GM19452 (cell line): ENCODE data around the gene PRPS2.

ENCODE experiments used
- ATAC-seq: cut with Tn5 transposase; IDR thresholded peaks from one replicate; pipeline ENCODE4 v1.9.1; 2021; ENCODE audit not compliant: unreplicated experiment

PRPS2 gene

DNA sequence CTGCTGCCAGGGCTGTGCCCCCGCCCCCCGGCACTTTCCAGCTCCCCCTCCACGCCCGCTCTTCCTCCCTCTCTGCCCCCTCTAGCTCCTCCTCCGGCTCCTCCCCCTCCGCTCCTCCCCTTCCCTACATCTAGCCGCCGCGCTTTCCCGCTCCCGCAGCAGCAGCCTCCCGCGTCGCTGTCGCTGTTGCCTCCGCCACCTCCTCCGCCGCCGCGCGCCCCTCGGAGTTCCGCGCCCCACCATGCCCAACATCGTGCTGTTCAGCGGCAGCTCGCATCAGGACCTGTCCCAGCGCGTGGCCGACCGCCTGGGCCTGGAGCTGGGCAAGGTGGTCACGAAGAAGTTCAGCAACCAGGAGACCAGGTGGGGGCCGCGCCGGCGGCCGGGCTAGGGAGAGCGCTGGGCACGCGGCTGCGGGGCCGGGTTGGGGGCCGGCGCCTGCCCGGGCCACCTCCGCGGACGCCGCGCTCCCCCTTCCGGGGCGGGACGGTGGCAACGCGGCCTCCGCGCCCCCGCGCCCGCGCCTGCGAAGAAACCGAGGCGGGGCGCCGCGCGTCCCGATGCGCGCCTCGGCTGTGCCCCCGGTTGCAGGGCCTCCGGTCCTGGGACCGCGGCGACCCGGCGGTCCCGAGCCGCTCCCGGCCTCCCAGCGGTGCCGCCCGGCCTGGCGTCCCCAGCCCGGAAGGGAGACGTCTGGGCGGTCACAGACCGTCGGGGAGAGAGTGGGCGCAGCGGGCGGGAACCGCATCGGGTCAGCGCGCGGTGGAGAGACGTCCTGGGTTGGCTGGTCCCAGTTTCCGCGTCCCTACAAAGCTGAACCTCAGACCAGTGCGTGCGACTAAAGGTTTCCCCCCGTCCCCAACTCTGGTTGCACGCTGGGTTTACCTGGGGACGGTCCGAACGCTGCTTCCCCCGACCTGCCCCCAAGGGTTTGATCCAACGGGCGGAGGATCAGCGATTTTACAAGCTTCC is at the start of gene PRPS2:
Gene PRPS2, plus strand, starts transcription at position 156 of the 972 bp plus-strand sequence. Its CDS starts 86 bp downstream, at position 242.
- ATAC-seq, result peak; percentile 71

DNA sequence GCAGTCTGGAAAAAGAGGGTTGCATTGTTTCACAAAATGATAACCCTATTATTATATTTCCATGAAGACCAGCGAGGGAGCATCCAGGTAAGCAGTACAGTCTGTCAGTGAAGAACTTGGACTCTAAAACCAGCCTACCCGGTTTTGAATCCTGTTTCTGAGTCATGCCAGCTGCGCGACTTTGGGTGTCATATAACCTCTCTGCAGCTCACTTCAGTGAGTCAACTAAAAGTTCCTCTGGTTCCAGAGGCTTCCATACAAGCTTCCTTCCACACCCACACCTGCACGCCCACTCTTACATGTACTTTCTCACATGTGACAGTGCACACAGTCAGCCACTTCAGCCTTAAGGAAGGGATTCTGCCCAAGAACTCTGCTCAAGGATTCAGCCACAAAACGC is 49.8 kb upstream of the PRPS2 start:
- no peak for ATAC-seq

DNA sequence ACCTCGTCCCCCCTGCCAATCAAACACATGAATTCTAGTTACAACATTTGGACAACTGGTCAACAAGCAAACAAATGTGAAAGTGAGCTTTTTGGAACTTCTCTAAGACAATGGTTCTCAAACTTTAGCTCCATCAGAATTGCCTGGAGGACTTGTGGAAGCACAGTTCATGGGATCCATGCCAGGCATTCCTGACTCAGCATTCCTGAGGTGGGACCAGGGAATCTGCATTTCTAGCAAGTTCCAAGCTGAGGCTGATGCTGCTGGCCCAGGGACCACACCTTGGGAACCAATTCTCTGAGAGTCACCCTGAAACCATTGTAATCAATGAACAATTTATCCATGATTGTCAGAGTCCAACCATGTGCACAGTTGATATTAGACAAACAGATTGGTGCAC is 43.8 kb upstream of the PRPS2 start:
- no peak for ATAC-seq

DNA sequence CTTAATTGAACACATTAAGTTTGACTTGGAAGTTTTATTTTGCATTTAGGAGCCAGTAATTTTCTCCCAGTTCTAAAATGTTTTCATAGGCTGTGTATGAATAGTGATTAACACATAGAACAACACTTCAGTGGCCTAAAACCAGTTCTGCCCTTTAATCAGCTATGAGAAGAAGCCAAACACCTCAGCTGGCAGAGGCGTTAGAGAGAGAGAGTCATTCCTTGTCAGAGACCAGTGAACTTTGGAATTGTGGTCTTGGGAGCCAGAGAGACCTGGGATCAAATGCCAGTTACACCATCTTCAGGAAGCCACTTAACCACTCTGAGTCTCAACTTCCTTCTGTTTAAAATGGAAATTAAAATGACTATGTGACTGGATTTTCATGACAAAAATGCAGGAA is 39.3 kb upstream of the PRPS2 start:
- no peak for ATAC-seq

DNA sequence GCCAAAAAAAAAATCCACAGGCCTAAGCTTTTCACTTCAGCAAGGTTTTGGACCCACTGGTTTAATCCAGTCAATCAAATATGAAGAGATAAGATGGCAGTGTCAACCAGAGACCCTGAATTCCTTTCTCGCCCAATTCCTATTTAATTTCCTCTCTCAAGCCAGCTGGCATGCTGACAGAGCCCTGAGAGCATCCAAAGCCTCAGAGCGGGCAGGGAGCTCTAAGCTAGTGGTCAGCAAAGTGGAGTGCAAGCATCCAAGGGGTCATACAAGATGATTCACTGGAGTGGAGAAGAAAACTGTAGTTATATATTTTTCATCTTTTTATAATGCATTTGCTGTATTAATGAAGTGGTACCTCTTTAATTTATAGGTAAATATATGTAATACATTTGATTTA is 37.8 kb upstream of the PRPS2 start:
- no peak for ATAC-seq

DNA sequence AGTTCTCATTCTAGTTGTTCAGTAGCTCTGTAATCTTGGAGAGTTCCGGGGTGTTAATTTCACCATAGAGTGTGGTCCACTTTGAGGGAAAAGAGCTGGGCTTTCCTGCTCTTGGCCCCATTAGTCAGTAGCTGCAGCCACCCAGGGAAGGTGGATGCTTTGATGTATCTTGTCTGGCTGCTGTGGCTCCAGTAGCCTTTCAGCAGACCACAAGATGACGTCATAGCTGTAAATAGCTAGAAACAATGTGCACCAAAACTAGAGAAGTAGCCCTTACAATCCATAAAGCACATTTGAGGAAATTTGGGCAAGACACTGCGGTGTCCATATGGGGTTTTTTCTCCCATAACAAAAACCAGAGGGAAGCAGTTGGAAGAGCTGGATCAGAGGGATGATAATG is 32.9 kb upstream of the PRPS2 start:
- no peak for ATAC-seq

DNA sequence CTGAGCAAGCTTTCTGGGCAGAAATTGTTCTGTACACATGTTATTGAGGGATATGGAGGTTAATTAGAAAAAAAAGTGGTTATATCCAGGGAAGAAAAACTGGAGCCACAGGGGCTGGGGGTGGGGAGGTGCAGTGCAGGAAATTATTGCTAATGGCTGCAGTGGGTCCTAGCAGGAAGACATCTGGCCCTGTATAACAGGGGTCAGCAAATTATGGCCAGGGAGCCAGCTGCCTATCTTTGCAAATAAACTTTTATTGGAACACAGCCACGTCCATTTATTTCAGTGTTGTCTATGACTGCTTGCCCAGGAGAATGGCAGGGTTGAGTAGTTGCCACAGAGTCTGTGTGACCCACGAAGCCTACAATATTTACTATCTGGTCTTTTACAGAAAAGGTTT is 23.4 kb upstream of the PRPS2 start:
- ATAC-seq, result no peak

DNA sequence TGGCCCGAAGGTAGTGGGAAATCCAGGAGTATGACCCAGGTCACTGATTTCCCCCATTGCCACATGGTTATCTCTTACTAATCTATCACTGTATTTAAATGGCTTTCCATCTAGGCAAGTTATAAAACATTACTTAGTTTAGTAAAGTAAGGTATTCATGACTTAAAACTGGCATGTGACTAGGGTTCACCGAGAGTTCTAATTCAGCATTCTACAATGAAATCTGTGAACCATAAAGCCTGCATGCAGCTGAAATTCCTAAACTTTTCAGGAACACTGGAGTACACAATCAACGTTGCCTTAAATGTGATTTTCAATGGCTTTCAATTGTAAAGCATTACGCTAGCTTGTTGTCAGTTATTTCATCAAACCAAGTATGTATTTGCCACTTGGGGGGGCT is 22.7 kb upstream of the PRPS2 start:
- ATAC-seq, result no peak

DNA sequence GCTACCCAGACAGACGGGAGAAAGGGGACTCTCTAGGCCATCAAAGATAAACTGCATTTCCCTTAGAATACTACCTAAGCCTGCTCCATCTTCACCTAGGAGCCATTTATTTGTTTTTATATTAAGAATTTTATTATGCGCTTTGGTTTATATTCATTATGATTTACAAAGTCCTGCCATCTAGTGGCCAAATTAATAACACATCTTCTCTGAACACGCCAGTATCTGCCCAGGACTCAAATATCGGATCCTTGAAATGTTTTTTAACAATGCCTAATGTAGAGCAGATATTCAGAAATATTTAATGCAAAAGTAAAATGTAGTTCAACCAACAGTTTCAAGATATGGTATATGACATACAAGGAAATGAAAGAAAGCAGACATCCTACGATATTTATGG is 20.8 kb upstream of the PRPS2 start:
- no peak for ATAC-seq

DNA sequence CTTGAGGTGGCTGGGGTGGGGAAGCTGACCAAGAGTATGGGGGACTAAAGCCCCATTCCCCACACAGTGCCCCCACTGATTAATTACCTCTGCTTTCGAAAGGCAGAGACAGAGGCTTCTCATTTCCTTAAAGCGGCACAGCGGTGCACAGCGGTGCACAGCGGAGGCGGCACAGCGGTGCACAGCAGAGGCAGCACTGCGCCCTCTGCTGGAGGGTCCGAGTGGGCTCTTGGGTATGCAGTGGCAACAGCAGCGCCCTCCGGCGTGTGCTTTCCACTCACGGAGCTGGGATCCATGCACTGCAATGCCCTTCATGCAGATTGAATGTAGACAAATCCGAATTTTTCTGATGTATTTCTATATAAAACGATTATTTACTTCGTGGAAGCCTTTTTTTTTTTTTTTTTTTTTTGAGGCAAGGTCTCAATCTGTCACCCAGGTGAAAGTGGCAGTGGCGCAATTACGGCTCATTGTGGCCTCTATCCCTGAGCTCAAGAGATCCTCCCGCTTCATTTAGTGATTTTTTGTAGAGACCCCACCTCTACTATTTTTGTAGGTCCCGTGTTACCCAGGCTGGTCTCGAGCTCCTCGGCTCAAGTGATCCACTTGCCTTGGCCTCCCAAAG is 19.7 kb upstream of the PRPS2 start:
- ATAC-seq, result peak; percentile 99

DNA sequence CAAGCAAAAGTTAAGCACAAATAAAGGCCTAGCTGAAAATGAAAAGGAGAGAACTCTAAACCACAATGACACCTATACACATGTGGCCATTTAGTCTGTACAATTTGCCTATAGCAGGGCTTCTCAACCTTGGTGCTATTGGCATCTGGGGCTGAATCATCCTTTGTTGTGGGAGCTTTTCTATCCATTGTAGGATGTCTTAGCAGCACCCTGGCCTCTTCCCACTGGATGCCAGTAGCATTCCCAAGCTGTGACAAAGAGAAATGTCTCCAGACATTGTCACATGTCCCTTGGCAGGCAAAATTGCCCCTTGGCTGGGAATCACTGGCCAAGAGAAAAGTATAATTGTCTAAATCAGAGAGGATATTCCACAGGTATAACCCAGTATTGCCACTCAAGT is 13.5 kb upstream of the PRPS2 start:
- no peak for ATAC-seq

DNA sequence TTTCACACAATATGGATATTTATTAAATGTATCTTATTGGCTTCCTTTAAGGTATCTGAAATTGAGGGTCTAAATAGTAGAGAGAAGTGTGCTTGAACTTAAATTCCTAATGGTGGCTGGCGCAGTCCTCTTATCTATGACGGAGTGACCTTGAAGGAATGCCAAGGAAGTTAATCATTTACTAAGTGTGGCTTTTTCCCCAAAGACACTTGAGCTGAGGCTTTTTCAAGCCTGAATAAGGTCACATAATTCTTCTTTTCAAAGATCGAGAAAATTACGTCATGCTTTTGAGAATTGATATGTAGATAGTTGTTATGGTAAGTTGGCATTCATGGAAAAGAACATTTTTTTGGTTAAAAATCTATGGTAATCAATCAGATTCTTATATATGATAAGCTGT is 11.7 kb upstream of the PRPS2 start:
- ATAC-seq, result no peak

DNA sequence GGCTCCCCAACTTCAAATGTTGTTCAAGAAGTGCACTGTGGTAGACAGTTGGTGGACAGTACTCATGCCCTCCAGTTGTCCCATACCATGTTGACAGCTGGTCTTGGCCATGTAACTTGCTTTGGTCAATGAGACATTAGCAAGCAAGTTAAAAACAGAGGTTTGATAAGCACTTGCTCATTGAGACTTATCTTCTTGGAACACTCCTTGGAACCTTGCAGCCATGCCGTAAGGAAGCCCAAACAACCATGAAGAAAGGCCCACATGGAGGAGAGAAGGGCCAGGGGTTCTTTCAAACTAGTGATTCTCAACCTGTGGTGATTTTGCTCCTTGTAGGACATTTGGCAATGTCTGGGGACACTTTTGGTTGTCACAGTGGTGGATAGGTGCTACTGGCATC is 2.6 kb upstream of the PRPS2 start:
- no peak for ATAC-seq

DNA sequence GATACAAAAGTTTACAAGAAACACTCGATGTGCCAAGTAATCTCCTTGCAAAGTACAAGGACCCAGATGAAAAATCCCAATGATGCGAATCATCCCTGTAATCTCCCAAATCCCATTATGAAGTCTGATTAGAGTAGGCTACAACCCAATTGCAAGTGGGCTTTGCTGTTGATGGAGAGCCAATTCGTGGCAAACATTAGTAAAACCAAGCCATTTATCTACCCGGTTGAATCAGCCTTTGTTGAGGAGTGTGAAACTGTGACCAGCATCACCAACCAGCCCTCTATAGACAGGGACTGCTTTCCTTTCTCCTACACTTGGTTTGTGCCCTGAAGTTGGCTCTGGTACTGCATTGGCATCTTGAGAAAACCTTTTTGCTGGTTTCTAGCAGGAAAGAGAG is 1.2 kb upstream of the PRPS2 start:
- no peak for ATAC-seq

DNA sequence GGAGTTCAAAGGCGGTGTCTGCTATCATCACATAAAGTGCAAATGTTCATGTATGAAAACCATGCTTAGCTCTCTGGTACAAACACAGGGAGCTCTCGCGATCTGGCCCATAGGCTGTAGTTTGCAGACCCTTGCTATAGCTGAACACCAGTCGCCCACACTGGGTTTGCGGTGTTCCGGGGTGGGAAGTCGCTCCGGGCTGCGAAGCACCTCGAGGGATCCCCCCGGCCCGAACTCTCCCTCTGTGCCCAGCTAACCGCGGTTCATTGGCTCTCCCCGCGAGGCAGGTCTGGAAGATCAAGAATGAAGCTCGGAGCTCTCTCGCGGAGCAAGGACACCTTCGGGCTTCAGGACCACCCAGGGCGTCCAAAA is 341 bp upstream of the PRPS2 start:
- ATAC-seq, result peak; percentile 1

DNA sequence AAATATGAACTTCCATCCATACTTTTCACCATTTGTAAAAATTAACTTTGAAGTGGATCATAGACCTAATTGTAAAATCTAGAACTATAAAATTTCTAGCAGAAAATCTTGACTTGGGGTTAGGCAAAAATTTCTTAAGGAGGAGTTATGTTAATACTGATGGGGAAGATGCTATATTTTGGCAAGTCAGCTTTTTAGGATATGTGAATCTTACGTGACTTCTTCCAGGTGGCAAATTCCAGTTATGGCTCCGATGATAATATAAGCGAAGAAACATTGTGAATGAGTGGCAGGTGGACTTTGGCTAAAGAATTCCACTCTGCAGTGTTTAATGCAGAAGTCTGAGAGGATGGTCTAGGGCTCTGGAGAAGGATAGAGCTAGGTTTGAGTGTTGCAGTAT is 1.5 kb downstream of the PRPS2 start:
- ATAC-seq, result no peak

DNA sequence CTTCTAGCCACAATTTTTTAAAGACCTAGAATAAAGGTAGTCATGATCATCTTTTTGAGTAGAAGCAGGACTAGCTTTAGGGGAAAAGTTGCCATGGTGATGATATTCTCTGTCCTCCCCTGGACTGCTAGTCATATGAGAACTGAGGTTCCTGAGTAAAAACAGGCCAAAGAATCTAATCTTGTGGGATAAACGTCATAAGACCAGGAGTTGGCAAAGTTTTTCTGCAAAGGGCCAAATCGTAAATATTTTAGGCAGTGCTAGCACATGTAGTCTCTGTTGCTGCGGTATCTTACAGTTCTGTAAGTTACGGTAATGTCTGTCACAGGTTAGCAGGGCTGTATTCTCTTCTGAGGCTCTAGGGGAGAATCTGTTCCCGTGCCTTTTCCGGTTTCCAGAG is 3.4 kb downstream of the PRPS2 start:
- no peak for ATAC-seq

DNA sequence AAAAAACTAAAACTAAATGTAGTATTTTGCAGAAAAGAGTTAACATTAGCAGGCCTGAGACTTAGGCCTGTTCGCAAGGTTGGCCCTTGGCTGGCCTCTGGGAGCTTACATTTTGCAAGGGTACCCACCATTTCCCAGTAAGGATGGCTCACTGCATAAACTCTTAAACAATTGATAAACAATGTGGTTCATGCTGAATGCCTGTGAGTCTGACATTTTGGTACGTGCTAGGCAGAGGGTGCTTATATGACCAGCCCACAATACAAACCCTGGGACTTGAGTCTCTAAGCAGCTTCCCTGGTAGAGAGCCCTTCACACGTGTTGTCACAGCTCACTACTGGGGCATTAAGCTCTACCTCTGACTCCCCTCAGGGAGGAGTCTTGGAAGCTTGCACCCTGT is 7.4 kb downstream of the PRPS2 start:
- ATAC-seq, result no peak

DNA sequence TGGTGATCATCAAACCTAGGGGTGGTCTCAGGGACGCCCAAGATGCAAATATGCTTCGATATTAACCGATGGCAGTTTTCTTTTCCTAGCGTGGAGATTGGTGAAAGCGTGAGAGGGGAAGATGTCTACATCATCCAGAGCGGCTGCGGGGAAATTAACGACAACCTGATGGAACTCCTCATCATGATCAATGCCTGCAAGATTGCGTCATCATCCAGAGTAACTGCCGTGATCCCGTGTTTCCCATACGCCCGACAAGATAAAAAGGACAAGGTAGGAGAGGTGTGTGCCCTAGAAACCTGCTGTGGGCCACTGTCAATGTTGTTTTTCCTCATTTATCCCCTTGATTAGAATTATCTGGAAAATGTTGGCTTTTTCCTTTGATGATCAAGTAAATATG is 7.9 kb downstream of the PRPS2 start:
- no peak for ATAC-seq

DNA sequence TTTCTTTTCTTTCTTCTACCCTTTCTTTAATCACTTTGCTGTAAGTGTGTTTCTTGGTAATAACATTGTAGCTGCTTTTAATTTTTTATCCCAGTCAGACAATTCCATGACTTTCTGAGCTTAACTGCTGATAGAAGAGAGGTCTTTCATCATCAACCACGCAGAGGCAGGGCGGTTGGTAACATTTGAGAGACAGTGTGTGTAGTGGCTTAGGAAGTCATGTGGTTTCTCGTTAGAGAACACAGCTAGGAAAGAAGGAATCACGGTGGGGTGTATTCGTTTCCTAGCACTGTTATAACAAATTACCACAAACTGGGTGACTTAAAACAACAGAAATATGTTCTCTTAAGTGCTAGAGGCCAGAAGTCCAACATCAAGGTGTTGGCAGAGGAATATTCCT is 11.5 kb downstream of the PRPS2 start:
- no peak for ATAC-seq

DNA sequence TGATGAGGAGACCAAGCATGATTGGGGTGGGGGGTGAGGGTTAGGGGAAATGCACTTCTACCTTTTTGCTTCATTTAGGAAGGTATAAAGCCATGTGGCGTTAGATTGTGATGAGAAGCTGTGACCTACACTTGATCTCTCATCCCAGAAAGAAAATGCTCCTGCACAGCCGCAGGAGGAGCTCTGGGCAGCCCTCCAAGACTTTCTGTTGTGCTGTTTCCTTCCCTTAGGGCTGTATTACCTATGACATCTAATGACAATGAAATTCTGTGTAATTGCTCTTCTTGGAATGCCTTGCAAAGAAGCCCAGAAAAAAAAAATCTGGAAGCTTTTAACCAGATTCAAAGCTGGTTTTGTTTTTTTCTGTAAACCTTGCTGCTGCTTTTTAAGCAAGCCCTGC is 13.4 kb downstream of the PRPS2 start:
- no peak for ATAC-seq

DNA sequence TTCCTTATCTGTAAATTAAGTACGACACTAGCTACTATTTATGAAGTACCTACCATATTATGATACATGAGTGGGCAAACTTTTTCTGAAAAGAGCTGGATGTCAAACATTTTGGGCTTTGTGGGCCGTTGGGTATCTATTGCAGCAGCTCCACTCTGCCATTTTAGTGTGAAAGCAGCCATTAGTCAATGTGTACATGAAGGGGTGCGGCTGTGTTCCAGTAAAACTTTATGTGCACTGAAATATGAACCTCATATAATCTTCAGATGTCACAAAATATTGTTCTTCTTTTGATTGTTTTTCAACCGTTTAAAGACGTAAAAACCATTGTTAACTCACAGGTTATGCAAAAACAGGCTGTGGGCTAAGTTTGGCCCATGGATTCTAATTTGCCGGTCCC is 14.1 kb downstream of the PRPS2 start:
- ATAC-seq, result no peak

DNA sequence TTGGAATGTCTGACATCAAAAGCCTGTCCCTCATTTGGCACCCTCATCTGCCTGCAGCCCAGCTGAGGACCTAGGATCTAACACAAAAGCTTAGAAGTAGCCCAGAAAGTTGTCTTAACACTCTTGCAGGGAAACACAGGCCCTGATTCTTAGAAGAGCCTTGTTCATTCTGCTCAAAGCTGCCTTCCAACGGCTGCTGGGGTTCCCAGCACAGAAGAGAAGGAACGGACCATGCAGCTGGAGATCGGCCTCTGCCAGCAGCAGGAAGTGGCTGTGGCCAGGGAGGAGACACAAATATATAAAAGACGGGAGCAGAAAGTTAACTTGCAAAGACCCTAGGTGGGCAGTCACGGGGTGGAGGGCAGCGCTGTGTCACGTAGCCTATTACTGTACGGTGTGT is 20.4 kb downstream of the PRPS2 start:
- no peak for ATAC-seq
